Measurements from ENCODE around the gene TMTC3.
"Not testable (repeated sequence)": the region's sequence is repeated elsewhere in the genome, so short reads cannot be mapped to it uniquely, and the experiment has no call there.

Gene TMTC3

DNA sequence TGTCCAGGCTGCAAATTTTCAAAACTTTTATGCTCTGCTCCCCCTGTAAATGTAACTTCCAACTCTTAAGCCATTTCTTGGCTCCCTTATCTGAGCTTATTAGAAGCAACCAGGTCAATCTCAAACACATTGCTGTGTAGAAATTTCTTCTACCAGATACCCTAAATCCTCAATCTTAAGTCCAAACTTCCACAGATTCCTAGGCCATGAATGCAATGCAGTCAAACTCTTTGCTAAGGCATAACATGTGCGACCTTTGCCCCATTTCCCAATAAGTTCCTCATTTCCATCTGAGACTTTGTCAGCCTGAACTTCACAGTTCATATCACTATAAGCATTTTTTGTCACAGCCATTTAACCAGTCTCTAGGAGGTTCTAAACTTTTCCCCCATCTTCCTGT lies 64.5 kb downstream of the TMTC3 start:
- TF ChIP-seq CTCF (conservative IDR thresholded peaks at IDR 0.05) = no peak
- no peak overlapping the region for H3K27ac ChIP-seq

DNA sequence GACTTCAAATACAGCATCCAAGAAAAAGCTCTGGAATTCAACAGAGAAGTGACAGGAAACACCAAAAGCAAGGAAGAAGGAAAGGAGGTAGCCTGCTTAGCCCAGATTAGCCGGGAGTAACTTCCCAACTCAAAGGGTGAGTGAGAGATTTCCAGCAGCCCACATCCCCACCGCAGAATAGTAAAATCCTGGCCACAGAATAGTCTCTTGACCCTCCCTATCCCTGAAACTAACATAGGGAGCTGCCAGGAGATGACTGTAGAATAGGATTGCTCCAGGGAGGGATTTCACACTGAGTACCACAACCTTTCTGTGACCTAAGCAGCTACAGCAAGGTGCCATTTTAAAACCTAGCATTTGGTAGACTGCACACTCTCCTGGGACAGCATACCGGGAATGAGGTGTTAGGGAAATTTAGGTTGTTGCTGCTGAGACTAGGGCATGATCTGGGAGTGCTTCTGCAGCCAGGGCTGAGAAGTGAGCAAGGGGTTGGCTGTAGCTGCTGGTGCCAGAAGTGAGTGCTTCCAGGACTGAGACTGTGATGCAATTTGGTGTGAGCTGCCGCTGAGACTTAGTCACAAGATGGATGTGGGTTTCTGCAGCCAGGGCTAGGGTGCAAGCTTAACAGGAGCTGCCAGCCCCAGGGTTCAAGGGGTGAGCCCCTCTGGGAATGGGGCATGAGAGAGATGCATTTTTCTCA lies 66.0 kb downstream of the TMTC3 start:
- TF ChIP-seq CTCF (conservative IDR thresholded peaks at IDR 0.05) = no peak
- no peak overlapping the region for H3K27ac ChIP-seq

- H3K27ac ChIP-seq = no peak overlapping the region
Observed at GRCh38 chr12:88208661-88209060, 66.6 kb downstream of the TMTC3 start.

GRCh38 chr12:88210311-88210710 lies 68.2 kb downstream of the TMTC3 start:
- H3K27ac ChIP-seq = not testable (repeated sequence)

More at GRCh38 chr12:88208661-88209060, 66.6 kb downstream of the TMTC3 start:
- no peak for TF ChIP-seq CTCF (conservative IDR thresholded peaks at IDR 0.05)

- TF ChIP-seq CTCF (conservative IDR thresholded peaks at IDR 0.05) = no peak
- H3K27ac ChIP-seq = no peak overlapping the region
Observed at GRCh38 chr12:88218293-88218692, 76.2 kb downstream of the TMTC3 start.

DNA sequence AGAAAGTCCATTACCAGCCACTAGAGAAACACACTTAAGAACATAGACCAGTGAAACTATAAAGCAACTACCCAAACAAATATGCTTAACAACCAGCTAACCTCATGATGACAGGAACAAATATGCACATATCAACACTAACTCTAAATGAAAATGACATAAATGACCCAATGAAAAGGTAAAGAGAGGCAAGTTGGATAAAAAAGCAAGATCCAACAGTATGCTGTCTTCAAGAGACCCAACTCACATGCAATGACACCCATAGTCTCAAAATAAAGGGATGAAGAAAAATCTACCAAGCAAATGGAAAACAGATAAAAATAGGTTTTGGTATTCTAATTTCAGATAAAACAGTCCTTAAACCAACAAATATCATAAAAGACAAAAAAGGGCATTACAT lies 77.8 kb downstream of the TMTC3 start:
- H3K27ac ChIP-seq = no peak overlapping the region

GRCh38 chr12:88223519-88223918 lies 81.4 kb downstream of the TMTC3 start:
- no peak for TF ChIP-seq CTCF (conservative IDR thresholded peaks at IDR 0.05)
- no peak overlapping the region for H3K27ac ChIP-seq

More for the DNA sequence above, 77.8 kb downstream of the TMTC3 start:
- TF ChIP-seq CTCF (conservative IDR thresholded peaks at IDR 0.05) = no peak

DNA sequence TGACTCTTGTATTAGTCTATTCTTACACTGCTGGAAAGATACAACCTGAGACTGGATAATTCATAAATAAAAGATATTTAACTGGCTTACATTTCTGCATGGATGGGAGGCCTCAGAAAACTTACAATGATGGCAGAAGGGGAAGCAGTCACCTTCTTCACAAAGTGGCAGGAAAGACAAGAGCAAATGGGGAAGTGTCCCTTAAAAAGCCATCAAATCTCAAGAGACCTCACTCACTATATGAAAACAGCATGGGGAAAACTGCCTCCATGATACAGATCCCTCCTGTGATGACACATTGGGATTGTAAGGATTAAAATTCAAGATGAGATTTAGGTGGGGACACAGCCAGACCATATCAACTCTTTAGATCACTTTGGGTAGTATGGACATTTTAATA lies 83.7 kb downstream of the TMTC3 start:
- TF ChIP-seq CTCF (conservative IDR thresholded peaks at IDR 0.05) = no peak
- H3K27ac ChIP-seq = no peak overlapping the region

Measured in VCaP (cell line).